GM21528 (cell line): ENCODE results near the gene PECR.
"Not testable (repeated sequence)": the region's sequence is repeated elsewhere in the genome, so short reads cannot be mapped to it uniquely, and the experiment has no call there.

ENCODE experiments used
- ATAC-seq: cut with Tn5 transposase; IDR thresholded peaks from one replicate; pipeline ENCODE4 v1.9.1; 2021; ENCODE audit warnings: mild to moderate bottlenecking, moderate library complexity; ENCODE audit not compliant: unreplicated experiment, low FRiP score

The PECR gene

GRCh38 chr2:216004697-216005283 is 76.8 kb downstream of the PECR start:
- ATAC-seq: peak; percentile 27

GRCh38 chr2:216003876-216004696 is 77.5 kb downstream of the PECR start:
- ATAC-seq: no peak

GRCh38 chr2:216002693-216003092 is 78.9 kb downstream of the PECR start:
- no peak for ATAC-seq

GRCh38 chr2:216002101-216002678 is 79.4 kb downstream of the PECR start:
- ATAC-seq: no peak

GRCh38 chr2:216001216-216002100 is 80.2 kb downstream of the PECR start:
- ATAC-seq: no peak

GRCh38 chr2:215998636-215999035 is 83.0 kb downstream of the PECR start:
- ATAC-seq: no peak

- no peak for ATAC-seq
Measured at GRCh38 chr2:215997219-215997618, 84.4 kb downstream of the PECR start.

GRCh38 chr2:215994911-215995310 is 86.7 kb downstream of the PECR start:
- ATAC-seq: no peak

GRCh38 chr2:215988556-215989207 is 92.9 kb downstream of the PECR start:
- not testable (repeated sequence) for ATAC-seq
